ENCODE data around the gene LRRTM4.

- no peak for TF ChIP-seq CTCF (IDR thresholded peaks at IDR 0.05)
- TF ChIP-seq E2F4 (CRISPR knock-in tag; IDR thresholded peaks at IDR 0.05; ENCODE audit: borderline replicate concordance, low read depth) = no peak
- TF ChIP-seq ATF6 (CRISPR knock-in tag; IDR thresholded peaks at IDR 0.05) = no peak
- TF ChIP-seq ZNF138 (CRISPR knock-in tag; conservative IDR thresholded peaks at IDR 0.05) = no peak
- no peak for TF ChIP-seq ESRRA (CRISPR knock-in tag; IDR thresholded peaks at IDR 0.05; ENCODE audit: borderline replicate concordance)
- TF ChIP-seq GTF2I (CRISPR knock-in tag; conservative IDR thresholded peaks at IDR 0.05) = no peak
- TF ChIP-seq GABPB1 (CRISPR knock-in tag; IDR thresholded peaks at IDR 0.05) = no peak
- TF ChIP-seq ZNF263 (CRISPR knock-in tag; IDR thresholded peaks at IDR 0.05; ENCODE audit: low read depth) = no peak
- no peak for TF ChIP-seq NR3C1 (CRISPR knock-in tag; conservative IDR thresholded peaks at IDR 0.05; ENCODE audit: low read depth)
These were observed 330.5 kb downstream of the LRRTM4 start for GRCh38 chr2:77191665-77192064.

All from WTC11 (cell line).